Activated naive CD8-positive, alpha-beta T cell treated with anti-CD3 and anti-CD28 coated beads, Interleukin-2, amount 10 ng/mL, durations not matched to agents 7 days and 5 days (primary cell): Measurements from ENCODE around the gene BRSK2. TPM values are rescaled to one million over a fixed set of nuclear protein-coding genes. Genes with fewer than 3 reads are reported as not detected.
"Not testable (repeated sequence)": the region's sequence is repeated elsewhere in the genome, so short reads cannot be mapped to it uniquely, and the experiment has no call there.

ENCODE experiments used
- ATAC-seq: fragments of 150-1000 bp; cut with Tn5 transposase; one replicate; pipeline ENCODE4 v1.10.0; 2021; ENCODE audit warnings: low read depth, moderate library complexity
- POLR2A ChIA-PET: fragments of 350-600 bp; sonication (Branson Sonifier 250); formaldehyde crosslinking; loops from one replicate; lab custom pipeline; 2021; ENCODE audit warnings: antibody characterized with exemption; lab: Charles Lee
- DNase-seq: peaks from one replicate; pipeline ENCODE4 v3.0.0; 2021
- H3K27ac Mint-ChIP-seq: one replicate; pipeline ENCODE4 v1.8.0; 2022; ENCODE audit warnings: mild to moderate bottlenecking, mixed read lengths
- H3K27me3 Mint-ChIP-seq: one replicate; pipeline ENCODE4 v1.8.0; 2022; ENCODE audit warnings: mild to moderate bottlenecking, moderate library complexity, mixed read lengths
- H3K36me3 Mint-ChIP-seq: one replicate; pipeline ENCODE4 v1.8.0; 2021; ENCODE audit warnings: mild to moderate bottlenecking, mixed read lengths
- H3K4me1 Mint-ChIP-seq: one replicate; pipeline ENCODE4 v1.8.0; 2021; ENCODE audit warnings: mixed read lengths
- H3K4me3 Mint-ChIP-seq: one replicate; pipeline ENCODE4 v1.8.0; 2022; ENCODE audit warnings: mild to moderate bottlenecking, moderate library complexity, mixed read lengths
- H3K9me3 Mint-ChIP-seq: one replicate; pipeline ENCODE4 v1.8.0; 2021; ENCODE audit warnings: mixed read lengths
- total RNA-seq, 2 experiments: library from RNA; stranded (reverse); gene quantifications; one replicate each; pipeline ENCODE4 v1.2.3, GENCODE V29; 2021

BRSK2 gene
- under 1 TPM; 0.36 to 0.37 TPM for total RNA-seq

DNA sequence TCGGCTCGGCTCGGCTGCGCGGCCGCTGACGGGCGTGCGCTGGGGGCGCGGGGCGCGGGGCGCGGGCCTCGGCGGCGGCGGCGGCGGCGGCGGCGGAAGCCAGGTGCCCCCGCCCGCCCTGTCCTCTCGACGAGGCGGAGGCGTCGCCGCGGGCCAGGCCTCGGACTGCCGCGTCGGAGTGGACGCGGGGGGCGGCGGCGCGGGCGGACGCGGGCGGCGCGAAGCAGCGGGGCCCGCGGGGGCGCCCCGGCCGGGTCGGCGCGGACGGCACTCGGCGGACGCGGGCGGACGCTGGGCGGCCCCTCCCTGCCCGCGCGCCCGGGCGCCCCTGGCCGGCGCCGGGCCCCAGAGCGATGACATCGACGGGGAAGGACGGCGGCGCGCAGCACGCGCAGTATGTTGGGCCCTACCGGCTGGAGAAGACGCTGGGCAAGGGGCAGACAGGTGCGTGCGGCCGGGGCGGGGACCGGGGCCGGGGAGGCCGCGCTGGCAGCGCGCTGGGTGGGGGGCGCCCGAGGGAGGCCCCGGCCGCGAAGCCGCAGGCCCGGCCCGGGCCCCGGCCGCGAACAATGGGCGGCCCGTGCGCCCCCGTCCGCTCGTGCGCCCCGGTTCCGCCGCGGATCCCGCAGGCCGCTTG lies at the start of gene BRSK2:
TSS of gene BRSK2 (plus strand) at position 3 of the 637 bp plus-strand sequence. CDS start at position 354, 351 bp downstream.
- Mint-ChIP-seq H3K27ac (no peak within 1 kb of the TSS), H3K9me3 (no peaks in the 10 kb centered on the region), H3K4me3 (peak within 1 kb of the TSS; percentile 60), H3K27me3 (peaks cover 21% of the 10 kb centered on the region), H3K36me3 (no peaks in the 10 kb centered on the region), H3K4me1 (no peaks in the 10 kb centered on the region)
- no peak for ATAC-seq
- DNase-seq: no peak
- POLR2A ChIA-PET: interaction anchor here (1.4 to 1.8 kb wide), 2 partner anchors 80 to 127 kb away, joined by 5 to 10 read pairs; partner anchors contain the start of gene TOLLIP

GRCh38 chr11:1340111-1340510 lies 49.6 kb upstream of the BRSK2 start:
- no peak overlapping the region for H3K27ac Mint-ChIP-seq
- peaks cover 9% of the 10 kb centered on the region for H3K27me3 Mint-ChIP-seq
- no peaks in the 10 kb centered on the region for H3K9me3 Mint-ChIP-seq
- no peaks in the 10 kb centered on the region for H3K36me3 Mint-ChIP-seq
- DNase-seq (no peak), ATAC-seq (no peak)
- peaks cover 8% of the 10 kb centered on the region for H3K4me1 Mint-ChIP-seq
- POLR2A ChIA-PET: no interaction called here
- H3K4me3 Mint-ChIP-seq: no peak overlapping the region

DNA sequence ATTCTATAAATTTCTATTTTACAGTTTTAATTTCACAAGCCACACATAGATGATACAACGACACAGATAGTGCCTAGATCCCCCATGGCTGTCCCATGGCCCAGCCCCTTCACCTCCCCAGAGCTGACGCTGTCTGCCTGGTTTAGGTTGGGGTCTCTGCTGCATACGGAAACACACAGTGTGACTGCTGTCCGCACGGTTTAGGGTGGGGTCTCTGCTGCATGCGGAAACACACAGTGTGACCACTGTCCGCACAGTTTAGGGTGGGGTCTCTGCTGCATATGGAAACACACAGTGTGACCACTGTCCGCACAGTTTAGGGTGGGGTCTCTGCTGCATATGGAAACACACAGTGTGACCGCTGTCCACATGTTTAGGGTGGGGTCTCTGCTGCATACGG lies 48.5 kb upstream of the BRSK2 start:
- ATAC-seq, H3K27me3 Mint-ChIP-seq, DNase-seq, POLR2A ChIA-PET, H3K9me3 Mint-ChIP-seq, H3K27ac Mint-ChIP-seq, H3K36me3 Mint-ChIP-seq, H3K4me3 Mint-ChIP-seq: not testable (repeated sequence)
- H3K4me1 Mint-ChIP-seq: peaks cover 13% of the 10 kb centered on the region

- H3K4me1 Mint-ChIP-seq: peaks cover 13% of the 10 kb centered on the region
- DNase-seq (no peak), ATAC-seq (no peak)
- no peaks in the 10 kb centered on the region for H3K36me3 Mint-ChIP-seq
- no peaks in the 10 kb centered on the region for H3K9me3 Mint-ChIP-seq
- H3K27me3 Mint-ChIP-seq: peaks cover 8% of the 10 kb centered on the region
- POLR2A ChIA-PET: interaction anchor here (1.1 kb wide), 1 partner anchor 40 kb away, joined by 3 read pairs; no protein-coding TSS in a partner anchor
- no peak overlapping the region for H3K4me3 Mint-ChIP-seq
- H3K27ac Mint-ChIP-seq: no peak overlapping the region
Observed at GRCh38 chr11:1341928-1342524, 47.7 kb upstream of the BRSK2 start.

- Mint-ChIP-seq H3K27ac (no peak overlapping the region), H3K27me3 (peaks cover 5% of the 10 kb centered on the region), H3K4me1 (peaks cover 13% of the 10 kb centered on the region), H3K9me3 (no peaks in the 10 kb centered on the region), H3K36me3 (no peaks in the 10 kb centered on the region), H3K4me3 (no peak overlapping the region)
- DNase-seq (no peak), ATAC-seq (no peak)
- POLR2A ChIA-PET: interaction anchor here (1.1 to 1.2 kb wide), 2 partner anchors 34 to 40 kb away, joined by 3 read pairs; partner anchors contain the start of gene TOLLIP
Observed at GRCh38 chr11:1342946-1343345, 46.8 kb upstream of the BRSK2 start.

DNA sequence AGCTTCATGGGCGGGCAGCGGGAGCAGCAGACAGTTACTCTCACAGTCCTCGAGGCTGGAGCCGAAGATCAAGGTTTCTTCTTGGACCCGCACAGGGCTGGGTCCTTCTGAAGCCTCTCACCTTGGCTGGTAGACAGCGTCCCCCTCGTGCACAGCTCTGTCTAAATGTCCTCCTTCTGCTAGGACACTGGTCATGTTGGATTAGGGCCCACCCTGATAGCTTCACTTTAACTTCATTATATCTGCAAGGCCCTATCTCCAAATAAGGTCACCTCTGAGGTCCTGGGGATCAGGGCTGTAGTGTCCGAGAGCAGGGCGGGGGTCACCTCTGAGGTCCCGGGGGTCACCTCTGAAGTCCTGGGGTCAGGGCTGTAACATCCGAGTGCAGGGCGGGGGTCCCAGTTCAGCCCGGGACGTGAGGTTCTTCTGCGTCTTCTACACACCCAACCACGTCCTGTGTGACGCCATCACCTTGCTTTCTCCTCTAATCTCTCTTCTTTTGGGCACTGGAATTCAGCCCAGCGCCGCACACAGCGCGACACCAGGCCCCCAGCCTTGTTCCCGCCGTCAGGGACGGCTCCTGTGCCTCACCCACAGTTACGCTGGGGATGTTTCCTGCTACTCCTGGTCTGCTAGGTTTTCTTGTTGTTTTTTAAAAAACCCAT lies 46.2 kb upstream of the BRSK2 start:
- Mint-ChIP-seq H3K4me3 (no peak overlapping the region), H3K4me1 (peaks cover 13% of the 10 kb centered on the region), H3K27ac (no peak overlapping the region), H3K9me3 (no peaks in the 10 kb centered on the region), H3K27me3 (no peaks in the 10 kb centered on the region), H3K36me3 (no peaks in the 10 kb centered on the region)
- peak; percentile 15 for ATAC-seq
- DNase-seq: no peak
- POLR2A ChIA-PET: interaction anchor here (1.1 to 1.2 kb wide), 2 partner anchors 34 to 39 kb away, joined by 3 read pairs; partner anchors contain the start of gene TOLLIP

- H3K4me3 Mint-ChIP-seq: no peak overlapping the region
- DNase-seq: no peak
Observed at GRCh38 chr11:1344056-1344635, 45.6 kb upstream of the BRSK2 start.

GRCh38 chr11:1345737-1346513 lies 43.8 kb upstream of the BRSK2 start:
- Mint-ChIP-seq H3K36me3 (no peaks in the 10 kb centered on the region), H3K4me1 (peaks cover 13% of the 10 kb centered on the region), H3K27ac (peak overlapping the region; percentile 91), H3K27me3 (no peaks in the 10 kb centered on the region), H3K4me3 (peak overlapping the region; percentile 61), H3K9me3 (no peaks in the 10 kb centered on the region)
- peak; percentile 48 for DNase-seq
- POLR2A ChIA-PET: no interaction called here
- ATAC-seq: peak; percentile 92

More at GRCh38 chr11:1344056-1344635, 45.6 kb upstream of the BRSK2 start:
- no peak for ATAC-seq
- peaks cover 13% of the 10 kb centered on the region for H3K4me1 Mint-ChIP-seq
- H3K9me3 Mint-ChIP-seq: no peaks in the 10 kb centered on the region
- H3K27ac Mint-ChIP-seq: no peak overlapping the region
- no peaks in the 10 kb centered on the region for H3K36me3 Mint-ChIP-seq
- POLR2A ChIA-PET: interaction anchor here (1.2 kb wide), 1 partner anchor 35 kb away, joined by 3 read pairs; the partner anchor contains the start of gene TOLLIP
- no peaks in the 10 kb centered on the region for H3K27me3 Mint-ChIP-seq

DNA sequence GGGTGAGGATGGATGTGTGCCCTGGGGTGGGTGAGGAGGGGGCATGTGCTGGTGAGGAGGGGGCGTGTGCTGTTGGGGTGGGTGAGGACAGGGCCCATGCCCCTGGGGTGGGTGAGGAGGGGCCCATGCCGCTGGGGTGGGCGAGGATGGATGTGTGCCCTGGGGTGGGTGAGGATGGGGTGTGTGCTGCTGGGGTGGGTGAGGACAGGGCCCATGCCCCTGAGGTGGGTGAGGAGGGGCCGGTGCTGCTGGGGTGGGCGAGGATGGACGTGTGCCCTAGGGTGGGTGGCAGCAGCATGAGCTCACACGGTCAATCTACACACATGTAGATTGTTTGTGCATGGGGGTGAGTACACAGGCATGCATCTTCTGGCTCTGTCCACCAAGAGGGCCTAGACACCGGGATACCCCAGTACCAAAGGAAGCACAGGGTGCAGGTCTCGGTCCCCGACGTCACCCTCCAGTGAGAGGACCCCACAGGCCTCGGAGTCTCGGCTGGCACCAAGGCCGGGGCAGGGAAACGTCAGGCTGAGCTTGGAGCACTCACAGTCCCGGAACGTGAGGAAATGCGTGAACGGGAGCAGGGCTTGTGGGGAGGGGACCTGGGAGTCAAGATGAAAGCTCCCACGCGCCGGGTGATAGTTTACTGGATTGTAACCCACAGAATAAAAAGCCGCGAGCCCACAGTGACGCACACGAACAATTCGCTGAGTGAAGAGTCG lies 42.9 kb upstream of the BRSK2 start:
- ATAC-seq (no peak), DNase-seq (no peak)
- Mint-ChIP-seq H3K4me1 (peaks cover 13% of the 10 kb centered on the region), H3K27me3 (no peaks in the 10 kb centered on the region), H3K27ac (no peak overlapping the region), H3K9me3 (no peaks in the 10 kb centered on the region), H3K4me3 (no peak overlapping the region), H3K36me3 (no peaks in the 10 kb centered on the region)
- POLR2A ChIA-PET: no interaction called here

DNA sequence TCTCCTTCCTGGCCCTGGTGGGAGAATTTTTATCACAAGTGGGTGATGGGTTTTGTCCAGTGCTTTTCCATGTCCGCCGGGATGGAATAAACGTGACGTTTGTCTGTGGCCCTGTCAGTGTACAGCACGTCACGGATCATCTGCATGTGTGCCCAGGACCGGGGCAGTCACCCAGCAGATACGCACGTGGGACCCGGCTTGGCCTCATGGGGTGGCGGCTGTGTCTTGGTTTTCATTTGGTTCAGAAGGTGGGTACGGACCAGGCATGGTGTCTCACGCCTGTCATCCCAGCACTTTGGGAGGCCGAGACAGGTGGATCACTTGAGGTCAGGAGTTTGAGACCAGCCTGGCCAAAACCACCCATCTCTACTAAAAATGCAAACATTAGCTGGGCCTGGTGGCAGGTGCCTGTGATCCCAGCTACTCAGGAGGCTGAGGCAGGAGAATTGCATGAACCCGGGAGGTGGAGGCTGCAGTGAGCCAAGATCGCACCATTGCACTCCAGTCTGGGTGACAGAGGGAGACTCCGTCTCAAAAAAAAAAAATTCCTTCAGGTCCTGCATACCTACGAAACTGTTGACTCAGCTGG lies 42.2 kb upstream of the BRSK2 start:
- H3K36me3 Mint-ChIP-seq, H3K4me3 Mint-ChIP-seq, POLR2A ChIA-PET: not testable (repeated sequence)

GRCh38 chr11:1348146-1348795 lies 41.5 kb upstream of the BRSK2 start:
- Mint-ChIP-seq H3K27me3 (no peaks in the 10 kb centered on the region), H3K9me3 (no peaks in the 10 kb centered on the region), H3K4me3 (no peak overlapping the region), H3K27ac (no peak overlapping the region), H3K4me1 (peaks cover 13% of the 10 kb centered on the region), H3K36me3 (no peaks in the 10 kb centered on the region)
- DNase-seq (no peak), ATAC-seq (no peak)
- POLR2A ChIA-PET: no interaction called here

More for the DNA sequence above, 42.2 kb upstream of the BRSK2 start:
- not testable (repeated sequence) for H3K9me3 Mint-ChIP-seq, ATAC-seq, DNase-seq, H3K27ac Mint-ChIP-seq, H3K27me3 Mint-ChIP-seq
- H3K4me1 Mint-ChIP-seq: peaks cover 13% of the 10 kb centered on the region
